ENCODE measurements around the gene TPSAB1.

TPSAB1 gene

GRCh38 chr16:1213796-1214372, 26.6 kb upstream of the TPSAB1 start:
- Histone ChIP-seq H4K91ac (ENCODE audit: low read length) (no peak overlapping the region), H2BK12ac (ENCODE audit: low read length in 2 of 2) (no peak overlapping the region), H2BK120ac (ENCODE audit: low read depth, low read length) (no peak overlapping the region), H2BK5ac (ENCODE audit: low read depth, low read length, poor library complexity, severe bottlenecking) (no peak overlapping the region), H3K23ac (ENCODE audit: low read length in 2 of 2) (no peak overlapping the region), H3K4me2 (ENCODE audit: low read length, poor library complexity, severe bottlenecking) (no peak overlapping the region), H3K4me1 (ENCODE audit: control insufficient read depth, insufficient read depth, low read depth, low read length) (no peaks in the 10 kb centered on the region), H3K9ac (ENCODE audit: low read length) (no peak overlapping the region), H3K27me3 (ENCODE audit: control insufficient read depth in 1 of 2, insufficient read depth in 1 of 2, low read length in 2 of 2) (no peaks in the 10 kb centered on the region), H3K79me1 (replicated peaks; ENCODE audit: low read length, poor library complexity, severe bottlenecking) (no peaks in the 10 kb centered on the region), H3K9me3 (ENCODE audit: control insufficient read depth, low read length) (no peaks in the 10 kb centered on the region), H4K8ac (ENCODE audit: low read length) (no peak overlapping the region), H3K27ac (ENCODE audit: low read length, poor library complexity, severe bottlenecking) (no peak overlapping the region), H2AFZ (ENCODE audit: low read depth, low read length) (no peak overlapping the region), H3K4ac (ENCODE audit: low read depth in 1 of 2, low read length in 2 of 2) (no peak overlapping the region), H2AK5ac (ENCODE audit: low read length, severe bottlenecking) (no peak overlapping the region), H2BK15ac (ENCODE audit: low read depth, poor library complexity, severe bottlenecking) (no peak overlapping the region), H3K14ac (ENCODE audit: low read length in 2 of 2) (no peak overlapping the region), H3K36me3 (ENCODE audit: control insufficient read depth in 1 of 2, insufficient read depth in 2 of 2, low read depth in 1 of 2, low read length in 2 of 2) (peaks cover 0 to 16% of the 10 kb centered on the region in 2 experiments), H3K4me3 (ENCODE audit: insufficient read depth in 1 of 2, low read depth in 1 of 2, low read length in 2 of 2) (no peak overlapping the region), H3K18ac (ENCODE audit: low read depth in 1 of 2, low read length in 2 of 2) (no peak overlapping the region)
- WGBS = 92% methylated on average over 20 of the region's 25 CpGs
- DNase-seq = no peak

GRCh38 chr16:1214719-1215118, 25.8 kb upstream of the TPSAB1 start:
- Histone ChIP-seq H2BK120ac (ENCODE audit: low read depth, low read length) (no peak overlapping the region), H2BK12ac (ENCODE audit: low read length in 2 of 2) (no peak overlapping the region), H3K79me1 (replicated peaks; ENCODE audit: low read length, poor library complexity, severe bottlenecking) (no peaks in the 10 kb centered on the region), H3K4me1 (ENCODE audit: control insufficient read depth, insufficient read depth, low read depth, low read length) (no peaks in the 10 kb centered on the region), H3K18ac (ENCODE audit: low read depth in 1 of 2, low read length in 2 of 2) (no peak overlapping the region), H3K23ac (ENCODE audit: low read length in 2 of 2) (no peak overlapping the region), H3K27me3 (ENCODE audit: control insufficient read depth in 1 of 2, insufficient read depth in 1 of 2, low read length in 2 of 2) (no peaks in the 10 kb centered on the region), H3K4me2 (ENCODE audit: low read length, poor library complexity, severe bottlenecking) (no peak overlapping the region), H4K8ac (ENCODE audit: low read length) (no peak overlapping the region), H3K14ac (ENCODE audit: low read length in 2 of 2) (no peak overlapping the region), H3K27ac (ENCODE audit: low read length, poor library complexity, severe bottlenecking) (no peak overlapping the region), H3K4ac (ENCODE audit: low read depth in 1 of 2, low read length in 2 of 2) (no peak overlapping the region), H2AFZ (ENCODE audit: low read depth, low read length) (no peak overlapping the region), H2BK5ac (ENCODE audit: low read depth, low read length, poor library complexity, severe bottlenecking) (no peak overlapping the region), H2AK5ac (ENCODE audit: low read length, severe bottlenecking) (no peak overlapping the region), H4K91ac (ENCODE audit: low read length) (no peak overlapping the region), H3K9me3 (ENCODE audit: control insufficient read depth, low read length) (no peaks in the 10 kb centered on the region), H3K36me3 (ENCODE audit: control insufficient read depth in 1 of 2, insufficient read depth in 2 of 2, low read depth in 1 of 2, low read length in 2 of 2) (peaks cover 0 to 17% of the 10 kb centered on the region in 2 experiments), H2BK15ac (ENCODE audit: low read depth, poor library complexity, severe bottlenecking) (no peak overlapping the region), H3K4me3 (ENCODE audit: insufficient read depth in 1 of 2, low read depth in 1 of 2, low read length in 2 of 2) (no peak overlapping the region), H3K9ac (ENCODE audit: low read length) (no peak overlapping the region)
- DNase-seq = no peak
- 89% methylated on average over 16 of the region's 16 CpGs for WGBS

- Histone ChIP-seq H2BK15ac (ENCODE audit: low read depth, poor library complexity, severe bottlenecking) (no peak overlapping the region), H2AFZ (ENCODE audit: low read depth, low read length) (no peak overlapping the region), H3K9me3 (ENCODE audit: control insufficient read depth, low read length) (no peaks in the 10 kb centered on the region), H2AK5ac (ENCODE audit: low read length, severe bottlenecking) (no peak overlapping the region), H3K36me3 (ENCODE audit: control insufficient read depth in 1 of 2, insufficient read depth in 2 of 2, low read depth in 1 of 2, low read length in 2 of 2) (peaks cover 0 to 17% of the 10 kb centered on the region in 2 experiments), H3K4me2 (ENCODE audit: low read length, poor library complexity, severe bottlenecking) (no peak overlapping the region), H3K4me3 (ENCODE audit: insufficient read depth in 1 of 2, low read depth in 1 of 2, low read length in 2 of 2) (no peak overlapping the region), H3K14ac (ENCODE audit: low read length in 2 of 2) (no peak overlapping the region), H3K18ac (ENCODE audit: low read depth in 1 of 2, low read length in 2 of 2) (no peak overlapping the region), H4K91ac (ENCODE audit: low read length) (no peak overlapping the region), H2BK5ac (ENCODE audit: low read depth, low read length, poor library complexity, severe bottlenecking) (no peak overlapping the region), H3K9ac (ENCODE audit: low read length) (no peak overlapping the region), H3K4me1 (ENCODE audit: control insufficient read depth, insufficient read depth, low read depth, low read length) (no peaks in the 10 kb centered on the region), H3K27ac (ENCODE audit: low read length, poor library complexity, severe bottlenecking) (no peak overlapping the region), H3K79me1 (replicated peaks; ENCODE audit: low read length, poor library complexity, severe bottlenecking) (no peaks in the 10 kb centered on the region), H4K8ac (ENCODE audit: low read length) (no peak overlapping the region), H3K4ac (ENCODE audit: low read depth in 1 of 2, low read length in 2 of 2) (no peak overlapping the region), H3K23ac (ENCODE audit: low read length in 2 of 2) (no peak overlapping the region), H2BK12ac (ENCODE audit: low read length in 2 of 2) (no peak overlapping the region), H2BK120ac (ENCODE audit: low read depth, low read length) (no peak overlapping the region), H3K27me3 (ENCODE audit: control insufficient read depth in 1 of 2, insufficient read depth in 1 of 2, low read length in 2 of 2) (no peaks in the 10 kb centered on the region)
- DNase-seq = no peak
- WGBS = 82% methylated on average over 30 of the region's 32 CpGs
Measured at GRCh38 chr16:1215574-1216295, 24.8 kb upstream of the TPSAB1 start.

GRCh38 chr16:1216296-1216619, 24.2 kb upstream of the TPSAB1 start:
- Histone ChIP-seq H2AFZ (ENCODE audit: low read depth, low read length) (no peak overlapping the region), H3K14ac (ENCODE audit: low read length in 2 of 2) (no peak overlapping the region), H2BK120ac (ENCODE audit: low read depth, low read length) (no peak overlapping the region), H3K9me3 (ENCODE audit: control insufficient read depth, low read length) (no peaks in the 10 kb centered on the region), H3K27me3 (ENCODE audit: control insufficient read depth in 1 of 2, insufficient read depth in 1 of 2, low read length in 2 of 2) (no peaks in the 10 kb centered on the region), H4K8ac (ENCODE audit: low read length) (no peak overlapping the region), H3K23ac (ENCODE audit: low read length in 2 of 2) (no peak overlapping the region), H2BK15ac (ENCODE audit: low read depth, poor library complexity, severe bottlenecking) (no peak overlapping the region), H3K4ac (ENCODE audit: low read depth in 1 of 2, low read length in 2 of 2) (no peak overlapping the region), H3K79me1 (replicated peaks; ENCODE audit: low read length, poor library complexity, severe bottlenecking) (no peaks in the 10 kb centered on the region), H2BK12ac (ENCODE audit: low read length in 2 of 2) (no peak overlapping the region), H3K9ac (ENCODE audit: low read length) (no peak overlapping the region), H3K4me3 (ENCODE audit: insufficient read depth in 1 of 2, low read depth in 1 of 2, low read length in 2 of 2) (no peak overlapping the region), H3K27ac (ENCODE audit: low read length, poor library complexity, severe bottlenecking) (no peak overlapping the region), H3K4me1 (ENCODE audit: control insufficient read depth, insufficient read depth, low read depth, low read length) (no peaks in the 10 kb centered on the region), H2BK5ac (ENCODE audit: low read depth, low read length, poor library complexity, severe bottlenecking) (no peak overlapping the region), H3K18ac (ENCODE audit: low read depth in 1 of 2, low read length in 2 of 2) (no peak overlapping the region), H3K4me2 (ENCODE audit: low read length, poor library complexity, severe bottlenecking) (no peak overlapping the region), H4K91ac (ENCODE audit: low read length) (no peak overlapping the region), H3K36me3 (ENCODE audit: control insufficient read depth in 1 of 2, insufficient read depth in 2 of 2, low read depth in 1 of 2, low read length in 2 of 2) (peaks cover 0 to 18% of the 10 kb centered on the region in 2 experiments), H2AK5ac (ENCODE audit: low read length, severe bottlenecking) (no peak overlapping the region)
- WGBS = 86% methylated on average over 12 of the region's 12 CpGs
- no peak for DNase-seq

Data from mesenchymal stem cell (in vitro differentiated cells and primary cell).